GM19240 (cell line): ENCODE data around the gene AOAH.

ENCODE experiments used
- DNase-seq: peaks from one replicate; pipeline ENCODE4 v3.0.0; 2011; ENCODE audit warnings: low spot score; ENCODE audit not compliant: insufficient read length

The AOAH gene

GRCh38 chr7:36602934-36603887 lies 121.1 kb downstream of the AOAH start:
- DNase-seq = no peak

- no peak for DNase-seq
Measured at GRCh38 chr7:36602511-36602910, 121.8 kb downstream of the AOAH start.

GRCh38 chr7:36601601-36602000 lies 122.7 kb downstream of the AOAH start:
- DNase-seq = no peak

GRCh38 chr7:36600869-36601530 lies 123.3 kb downstream of the AOAH start:
- DNase-seq = no peak

- DNase-seq = no peak
Measured at GRCh38 chr7:36600314-36600682, 124.0 kb downstream of the AOAH start.

GRCh38 chr7:36599645-36600313 lies 124.5 kb downstream of the AOAH start:
- DNase-seq = no peak

- DNase-seq = no peak
Measured at GRCh38 chr7:36598054-36598674, 126.1 kb downstream of the AOAH start.

GRCh38 chr7:36597090-36597773 lies 127.1 kb downstream of the AOAH start:
- DNase-seq = no peak

- no peak for DNase-seq
Measured at GRCh38 chr7:36594445-36594844, 129.8 kb downstream of the AOAH start.

- DNase-seq = no peak
Measured at GRCh38 chr7:36591636-36592035, 132.7 kb downstream of the AOAH start.

- no peak for DNase-seq
Measured at GRCh38 chr7:36589391-36589790, 134.9 kb downstream of the AOAH start.

GRCh38 chr7:36583318-36583717 lies 141.0 kb downstream of the AOAH start:
- DNase-seq = no peak

- no peak for DNase-seq
Measured at GRCh38 chr7:36575832-36576231, 148.5 kb downstream of the AOAH start.

- no peak for DNase-seq
Measured at GRCh38 chr7:36573066-36573465, 151.2 kb downstream of the AOAH start.

- DNase-seq = no peak
Measured at GRCh38 chr7:36571190-36571560, 153.1 kb downstream of the AOAH start.

- DNase-seq = no peak
Measured at GRCh38 chr7:36570528-36571189, 153.6 kb downstream of the AOAH start.

GRCh38 chr7:36568452-36568849 lies 155.8 kb downstream of the AOAH start:
- DNase-seq = no peak

- no peak for DNase-seq
Measured at GRCh38 chr7:36567699-36568451, 156.4 kb downstream of the AOAH start.

- no peak for DNase-seq
Measured at GRCh38 chr7:36565792-36566356, 158.4 kb downstream of the AOAH start.

- no peak for DNase-seq
Measured at GRCh38 chr7:36564489-36564888, 159.8 kb downstream of the AOAH start.
